GM20000 (cell line): Measurements from ENCODE around the gene IL22RA2.

Source experiments
- DNase-seq: peaks from one replicate; pipeline ENCODE4 v3.0.0; 2012; ENCODE audit warnings: low spot score
- CTCF ChIP-seq: IDR thresholded peaks from 2 replicates; pipeline ENCODE4 v1.5.1; 2012; ENCODE audit warnings: mild to moderate bottlenecking, control low read depth; ENCODE audit errors: extremely low read depth, missing control alignments

Gene IL22RA2

GRCh38 chr6:137094411-137095008 is 78.9 kb downstream of the IL22RA2 start:
- TF ChIP-seq CTCF, result peak; percentile 47

More at GRCh38 chr6:137094411-137095008, 78.9 kb downstream of the IL22RA2 start:
- DNase-seq, result peak; percentile 40
